ENCODE results near the gene KLK10. TPM values are rescaled to one million over a fixed set of nuclear protein-coding genes. Genes with fewer than 3 reads are reported as not detected.

Gene KLK10
- total RNA-seq: not detected
- not detected for polyA plus RNA-seq (2013, experiment 1 of 2)
- not detected for polyA plus RNA-seq (2013, experiment 2 of 2)
- 0 to 0.09 (median 0) reads per million in 172 experiments for total RNA-seq

GRCh38 chr19:51019544-51019925 is at the start of gene KLK10:
KLK10 (minus strand) TSS chr19:51019709; CDS start chr19:51019130, 579 bp downstream.
- Mint-ChIP-seq H3K9me3 (no peaks in the 10 kb centered on the region), H3K27ac (no peak within 1 kb of the TSS), H3K27me3 (peaks cover 77% of the 10 kb centered on the region), H3K4me3 (peak within 1 kb of the TSS; percentile 20), H3K36me3 (ENCODE audit: low read depth) (no peaks in the 10 kb centered on the region), H3K4me1 (ENCODE audit: low read depth) (peaks cover 22% of the 10 kb centered on the region)
- Histone ChIP-seq H3K36me3 (ENCODE audit: insufficient read depth, low read length) (no peaks in the 10 kb centered on the region), H3K27ac (ENCODE audit: low read depth in 1 of 2, low read length in 2 of 2) (no peak within 1 kb of the TSS), H3K9me3 (ENCODE audit: control insufficient read depth in 1 of 2, insufficient read depth in 1 of 2, low read length in 2 of 2) (peaks cover 0 to 36% of the 10 kb centered on the region in 2 experiments), H3K4me1 (ENCODE audit: insufficient read depth, low read length) (peaks cover 27% of the 10 kb centered on the region), H3K27me3 (ENCODE audit: control insufficient read depth in 1 of 2, insufficient read depth in 2 of 2, low read length in 2 of 2) (peaks cover 39 to 45% of the 10 kb centered on the region in 2 experiments), H3K4me3 (ENCODE audit: low read length) (no peak within 1 kb of the TSS)
- intact Hi-C loops (cut with DNase I, micrococcal nuclease): no loop called here
- DNase-seq: no peak
- ATAC-seq (ENCODE audit: poor library complexity): no peak
- POLR2A ChIA-PET: no interaction called here
- CTCF ChIA-PET: no interaction called here
- no peak for TF ChIP-seq CTCF (IDR thresholded peaks at IDR 0.05)

- Mint-ChIP-seq H3K36me3 (ENCODE audit: low read depth) (no peaks in the 10 kb centered on the region), H3K4me1 (ENCODE audit: low read depth) (no peaks in the 10 kb centered on the region), H3K27ac (no peak overlapping the region), H3K4me3 (no peak overlapping the region), H3K27me3 (peaks cover 45% of the 10 kb centered on the region), H3K9me3 (no peaks in the 10 kb centered on the region)
- H3K9me3 ChIP-seq (ENCODE audit: control insufficient read depth in 1 of 2, insufficient read depth in 1 of 2, low read length in 2 of 2): peaks cover 0 to 9% of the 10 kb centered on the region in 2 experiments
- ATAC-seq (ENCODE audit: poor library complexity) (no peak), DNase-seq (no peak)
- peaks cover 3% of the 10 kb centered on the region for H3K4me1 ChIP-seq (ENCODE audit: insufficient read depth, low read length)
- ChIA-PET CTCF (no interaction called here), POLR2A (no interaction called here)
- intact Hi-C loops (cut with DNase I, micrococcal nuclease): no loop called here
- TF ChIP-seq CTCF (IDR thresholded peaks at IDR 0.05): no peak
- no peak overlapping the region for H3K27ac ChIP-seq (ENCODE audit: low read depth in 1 of 2, low read length in 2 of 2)
- peaks cover 23 to 50% of the 10 kb centered on the region in 2 experiments for H3K27me3 ChIP-seq (ENCODE audit: control insufficient read depth in 1 of 2, insufficient read depth in 2 of 2, low read length in 2 of 2)
- H3K4me3 ChIP-seq (ENCODE audit: low read length): no peak overlapping the region
- H3K36me3 ChIP-seq (ENCODE audit: insufficient read depth, low read length): no peaks in the 10 kb centered on the region
These were observed 47.1 kb upstream of the KLK10 start for GRCh38 chr19:51066393-51067186.

GRCh38 chr19:51065221-51065960 is 45.9 kb upstream of the KLK10 start:
- H3K27ac ChIP-seq (ENCODE audit: low read depth in 1 of 2, low read length in 2 of 2): no peak overlapping the region
- H3K4me1 Mint-ChIP-seq (ENCODE audit: low read depth): no peaks in the 10 kb centered on the region
- H3K4me3 Mint-ChIP-seq: peak overlapping the region; percentile 70
- no peak overlapping the region for H3K27ac Mint-ChIP-seq
- ChIA-PET POLR2A (no interaction called here), CTCF (no interaction called here)
- no peak for TF ChIP-seq CTCF (IDR thresholded peaks at IDR 0.05)
- DNase-seq: no peak
- H3K9me3 ChIP-seq (ENCODE audit: control insufficient read depth in 1 of 2, insufficient read depth in 1 of 2, low read length in 2 of 2): peaks cover 0 to 9% of the 10 kb centered on the region in 2 experiments
- peaks cover 57% of the 10 kb centered on the region for H3K27me3 Mint-ChIP-seq
- intact Hi-C loops (cut with DNase I, micrococcal nuclease): no loop called here
- H3K27me3 ChIP-seq (ENCODE audit: control insufficient read depth in 1 of 2, insufficient read depth in 2 of 2, low read length in 2 of 2): peaks cover 23 to 58% of the 10 kb centered on the region in 2 experiments
- no peaks in the 10 kb centered on the region for H3K36me3 Mint-ChIP-seq (ENCODE audit: low read depth)
- H3K4me1 ChIP-seq (ENCODE audit: insufficient read depth, low read length): peaks cover 3% of the 10 kb centered on the region
- no peaks in the 10 kb centered on the region for H3K36me3 ChIP-seq (ENCODE audit: insufficient read depth, low read length)
- peak overlapping the region; percentile 6 for H3K4me3 ChIP-seq (ENCODE audit: low read length)
- H3K9me3 Mint-ChIP-seq: no peaks in the 10 kb centered on the region
- no peak for ATAC-seq (ENCODE audit: poor library complexity)
